GM19455 (cell line): Measurements from ENCODE around the gene MSI2.
"Not testable (repeated sequence)": the region's sequence is repeated elsewhere in the genome, so short reads cannot be mapped to it uniquely, and the experiment has no call there.

ENCODE experiments used
- ATAC-seq: cut with Tn5 transposase; IDR thresholded peaks from one replicate; pipeline ENCODE4 v1.9.1; 2021; ENCODE audit not compliant: unreplicated experiment

MSI2 gene

DNA sequence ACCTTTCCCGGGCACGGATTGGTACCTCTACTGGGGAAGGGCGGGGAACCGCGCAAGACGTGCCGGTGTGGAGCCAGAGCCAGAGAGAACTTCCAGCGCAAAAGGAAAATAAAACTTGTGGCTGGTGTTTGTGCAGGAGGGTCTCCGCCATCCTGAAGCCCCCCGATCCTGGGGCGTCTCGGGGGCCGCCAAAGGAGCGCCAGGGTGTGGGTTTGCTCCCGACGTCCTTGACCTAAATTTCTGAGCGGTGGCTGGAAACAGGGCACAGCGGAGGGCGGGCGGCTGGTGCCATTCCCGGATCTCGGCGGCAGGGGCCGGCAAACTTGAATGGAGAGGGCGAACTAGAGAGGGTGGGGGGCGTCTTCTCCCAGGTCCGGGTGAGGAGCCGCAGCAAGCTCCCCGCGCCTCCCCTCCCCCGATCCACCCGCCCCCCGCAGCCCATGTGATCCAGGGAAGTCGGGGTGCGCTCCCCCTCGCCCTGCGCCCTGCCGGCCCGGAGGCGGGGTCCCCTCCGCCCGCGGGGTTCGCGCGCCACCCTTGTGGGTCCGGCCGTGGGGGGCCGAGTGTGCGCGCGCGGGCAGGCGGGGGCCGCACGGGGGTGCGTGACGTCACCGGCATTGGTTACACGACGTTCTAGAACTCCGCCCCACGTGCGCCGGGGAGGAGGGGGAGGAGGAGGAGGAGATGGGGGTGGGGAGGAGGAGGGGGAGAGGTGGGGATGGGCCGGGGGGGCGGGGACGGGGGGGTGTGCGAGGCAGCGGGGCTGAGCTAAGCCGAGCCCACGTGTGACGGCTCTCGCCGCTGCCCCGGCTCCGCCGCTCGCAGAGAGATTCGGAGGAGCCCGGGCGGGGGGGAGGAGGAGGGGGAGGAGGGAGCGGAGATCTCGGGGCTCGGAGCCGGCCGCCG is at the start of gene MSI2:
TSS of gene MSI2 (plus strand) at position 748 of the 906 bp plus-strand sequence. CDS start 220 bp downstream, outside the sequence.
- ATAC-seq, result peak; percentile 66

DNA sequence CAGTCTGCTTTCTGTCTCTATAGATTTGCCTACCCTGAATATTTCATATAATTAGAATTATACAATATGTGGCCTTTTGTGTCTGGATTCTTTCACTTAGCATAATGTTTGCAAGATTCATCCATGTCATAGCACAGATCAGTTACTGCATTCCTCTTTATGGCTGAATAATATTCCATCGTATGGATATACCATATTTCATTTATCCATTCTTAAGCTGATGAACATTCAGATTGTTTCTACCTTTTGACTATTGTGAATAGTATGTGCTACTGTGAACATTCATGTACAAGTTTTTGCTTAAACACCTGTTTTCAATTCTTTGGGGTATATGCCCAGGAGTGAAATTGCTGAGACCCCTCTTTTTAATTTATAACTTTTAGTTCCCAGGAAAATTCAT is 49.4 kb upstream of the MSI2 start:
- ATAC-seq, result no peak

DNA sequence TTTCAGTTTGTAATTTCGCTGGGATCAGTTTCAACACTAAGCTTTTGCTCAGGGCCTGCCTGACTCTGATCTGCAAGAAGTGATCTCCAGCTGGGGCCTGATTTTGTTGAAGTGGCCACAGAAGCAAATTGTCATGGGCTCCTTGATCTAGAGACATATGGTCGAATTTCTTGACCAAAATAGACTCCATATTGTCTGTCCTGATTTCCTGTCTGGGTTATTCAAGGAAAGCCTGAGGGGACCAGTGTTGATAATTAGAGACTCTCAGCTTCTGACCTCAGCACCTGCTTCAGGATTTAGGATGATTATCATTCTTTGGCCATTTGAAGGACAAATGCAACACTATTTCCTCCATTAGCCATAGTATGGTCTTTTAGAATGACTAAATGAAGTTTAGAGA is 48.9 kb upstream of the MSI2 start:
- no peak for ATAC-seq

DNA sequence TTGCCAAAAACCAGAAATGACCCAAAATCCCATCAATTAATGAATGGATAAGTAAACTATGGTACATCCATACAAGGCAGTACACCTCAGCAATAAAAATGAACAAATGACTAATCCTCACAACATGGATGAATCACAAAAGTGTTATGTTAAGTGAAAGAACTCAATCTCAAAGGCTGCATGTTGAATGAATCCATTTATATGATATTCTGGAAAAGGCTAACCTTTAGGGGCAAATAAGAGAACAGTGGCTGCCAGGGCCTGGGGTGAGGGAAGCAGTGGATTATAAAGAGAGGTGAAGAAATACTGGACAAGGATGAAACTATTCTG is 46.1 kb upstream of the MSI2 start:
- ATAC-seq, result no peak

DNA sequence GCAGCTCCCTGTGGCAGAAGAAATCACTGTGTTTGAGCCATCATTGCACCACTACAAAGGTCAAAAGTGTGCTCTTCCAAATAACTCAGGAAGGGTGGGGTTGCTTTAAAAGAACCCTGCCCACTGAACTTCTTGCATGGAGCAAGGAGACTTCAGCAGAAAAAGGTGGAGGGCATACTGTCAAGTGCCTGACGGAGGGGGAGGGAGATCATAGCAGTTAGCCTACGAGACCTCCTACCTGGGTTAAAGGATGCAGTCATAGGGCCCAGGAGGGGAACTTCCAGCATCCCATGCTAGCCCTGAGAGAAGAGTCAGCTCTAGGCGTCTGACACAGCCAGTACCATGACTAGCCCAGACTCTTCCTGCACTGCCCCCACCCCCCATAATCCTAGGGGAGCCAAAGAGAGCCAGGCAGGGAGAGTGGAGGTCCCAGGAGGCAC is 45.3 kb upstream of the MSI2 start:
- no peak for ATAC-seq

DNA sequence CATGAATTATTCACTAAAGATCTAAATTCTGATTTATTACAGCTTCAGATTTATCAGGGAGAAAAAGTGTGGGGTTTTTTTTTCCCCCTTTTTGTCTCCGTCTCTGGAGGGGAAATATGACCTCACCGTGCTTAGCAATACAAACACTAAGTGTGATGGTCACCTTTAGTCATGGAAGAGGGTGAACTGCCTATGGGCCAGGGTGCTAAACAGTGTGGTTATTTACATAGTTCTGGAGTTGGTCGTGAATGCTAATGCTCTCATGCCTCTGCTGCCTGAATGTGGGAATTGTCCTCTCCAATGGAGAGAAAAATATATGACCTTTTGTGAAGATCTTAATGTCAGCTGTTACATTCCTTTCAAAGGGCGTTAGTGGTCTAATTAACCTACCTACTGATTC is 44.8 kb upstream of the MSI2 start:
- no peak for ATAC-seq

DNA sequence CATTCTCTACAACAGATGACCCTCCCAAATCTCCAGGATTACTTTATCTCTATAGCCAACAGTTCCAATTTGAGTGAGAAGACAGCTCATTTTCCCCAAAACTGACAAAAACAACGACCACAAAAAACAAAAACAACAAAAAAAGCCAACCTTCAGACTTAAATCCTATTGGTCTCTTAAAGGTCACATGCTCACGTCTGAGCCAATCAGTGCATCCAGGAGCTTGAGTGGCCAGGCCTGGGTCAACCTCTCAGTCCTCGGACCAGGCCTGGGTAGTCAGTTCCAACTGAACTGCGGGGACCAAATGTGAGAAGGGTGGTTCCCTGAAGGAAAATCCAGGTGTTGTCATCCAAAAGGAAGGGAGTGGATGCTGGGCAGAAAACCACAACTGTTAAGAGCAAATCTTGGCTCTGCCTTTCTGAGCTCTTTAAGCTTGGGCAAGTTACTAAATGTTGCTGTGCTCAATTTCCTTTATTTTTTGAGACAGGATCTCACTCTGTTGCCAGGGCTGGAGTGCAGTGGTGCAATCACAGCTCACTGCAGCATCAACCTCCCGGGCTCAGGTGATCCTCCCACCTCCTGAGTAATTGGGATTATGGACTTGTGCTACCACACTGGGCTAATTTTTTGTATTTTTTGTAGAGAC is 43.0 kb upstream of the MSI2 start:
- no peak for ATAC-seq

DNA sequence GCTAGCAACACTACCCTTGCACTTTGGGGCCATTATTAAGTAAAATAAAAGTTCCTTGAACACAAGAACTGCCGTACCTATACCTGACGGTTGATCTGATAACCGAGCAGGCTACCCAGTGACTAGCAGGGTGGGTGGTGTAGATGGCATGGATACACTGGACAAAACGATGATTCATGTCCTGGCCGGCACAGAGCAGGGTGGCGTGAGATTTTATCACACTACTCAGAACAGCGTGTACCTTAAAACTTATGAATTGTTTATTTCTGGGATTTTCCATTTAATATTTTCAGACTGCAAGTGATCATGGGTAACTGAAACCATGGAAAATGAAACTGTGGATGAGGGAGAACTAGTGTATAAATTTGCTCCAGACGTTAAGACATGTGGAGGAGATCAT is 41.0 kb upstream of the MSI2 start:
- ATAC-seq, result no peak

DNA sequence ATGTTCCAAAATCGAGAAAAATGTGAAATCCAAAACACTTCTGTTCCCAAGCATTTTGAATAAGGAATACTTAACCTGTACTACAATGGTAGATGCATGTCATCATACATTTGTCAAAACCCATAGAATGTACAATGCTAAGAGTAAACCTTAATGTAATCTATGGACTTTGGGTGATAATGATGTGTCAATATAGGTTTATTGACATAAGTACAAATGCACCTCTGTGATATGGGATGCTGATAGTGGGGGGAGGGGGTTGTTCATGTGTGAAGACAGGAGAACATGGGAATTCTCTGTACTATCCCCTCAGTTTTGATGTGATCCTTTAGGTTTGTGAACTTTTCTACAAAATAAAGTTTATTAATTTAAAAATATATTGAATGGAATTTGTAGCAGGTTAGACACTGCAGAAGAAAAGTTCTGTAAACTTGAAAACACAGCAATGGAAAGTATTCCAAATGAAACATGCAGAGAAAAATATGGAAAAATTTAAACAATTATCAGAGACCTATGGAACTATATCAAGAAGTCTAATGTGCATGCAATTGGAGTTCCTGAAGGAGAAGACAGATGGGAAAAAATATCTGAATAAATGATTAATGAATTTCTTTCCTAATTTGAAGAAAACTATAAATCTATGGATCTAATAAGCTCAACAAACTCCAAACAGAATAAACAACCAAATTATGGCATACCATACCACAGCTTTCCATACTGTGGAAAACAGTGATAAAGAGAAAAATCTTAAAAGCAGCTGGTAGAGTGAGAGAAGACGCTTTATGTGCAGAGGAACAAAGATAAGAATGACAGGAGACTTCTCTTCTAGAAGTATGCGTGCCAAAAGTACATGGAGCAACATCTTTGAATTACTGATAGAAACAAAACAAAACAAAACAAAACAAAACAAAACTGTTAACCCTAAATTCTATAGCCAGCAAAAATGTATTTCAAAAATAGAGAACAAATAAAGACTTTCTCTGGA is 34.7 kb upstream of the MSI2 start:
- no peak for ATAC-seq

DNA sequence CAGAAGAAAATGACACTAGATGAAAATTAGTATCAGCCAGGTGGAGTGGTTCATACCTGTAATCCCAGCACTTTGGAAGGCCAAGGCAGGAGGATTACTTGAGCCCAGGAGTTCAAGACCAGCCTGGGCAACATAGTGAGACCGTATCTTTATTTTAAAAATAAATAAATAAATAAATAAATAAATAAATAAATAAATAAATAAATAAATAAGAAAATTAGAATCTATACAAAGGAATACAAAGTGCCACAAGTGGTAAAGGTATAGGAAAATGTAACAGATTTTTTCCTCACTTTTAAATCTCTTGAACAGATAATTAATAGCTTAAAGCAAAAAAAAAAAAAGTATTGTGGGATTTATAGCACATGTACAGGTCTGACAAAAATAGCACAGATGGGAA is 33.9 kb upstream of the MSI2 start:
- ATAC-seq, result not testable (repeated sequence)

DNA sequence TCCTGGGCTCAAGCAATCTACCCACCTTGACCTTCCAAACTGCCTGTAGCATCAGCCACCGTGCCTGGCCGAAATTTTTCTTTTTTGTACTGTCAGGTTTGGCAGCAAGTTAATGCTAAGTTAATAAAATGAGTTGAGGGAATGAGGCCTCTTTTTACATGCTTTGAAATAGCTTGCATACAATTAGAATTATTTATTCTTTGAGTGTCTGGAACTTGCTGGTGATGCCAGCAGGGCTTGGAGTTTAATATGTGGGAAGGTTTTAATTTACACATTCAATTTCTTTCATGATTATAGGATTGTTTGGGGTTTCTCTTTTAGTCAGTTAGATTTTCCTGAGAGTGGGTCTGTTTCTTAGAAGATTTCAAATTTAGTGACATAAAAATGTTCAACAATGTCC is 31.2 kb upstream of the MSI2 start:
- ATAC-seq, result no peak

DNA sequence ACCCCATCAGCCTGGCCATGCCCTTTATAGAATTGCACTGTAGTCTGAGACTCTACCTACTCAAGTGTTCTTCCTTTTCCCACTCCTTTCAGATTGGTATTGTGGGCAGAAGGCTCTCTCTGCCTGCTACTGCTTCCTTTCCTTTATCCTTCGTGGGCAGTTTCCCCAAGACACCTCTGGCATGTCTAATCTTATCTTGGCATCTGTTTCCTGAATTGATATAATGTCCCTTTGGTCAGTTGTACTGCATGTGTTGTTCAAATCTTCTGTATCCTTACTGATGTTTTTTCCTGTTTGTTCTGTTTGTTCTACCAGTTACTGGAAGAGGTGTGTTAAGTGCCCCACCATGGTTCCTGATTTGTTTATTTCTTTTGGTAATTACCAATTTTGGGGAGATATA is 29.5 kb upstream of the MSI2 start:
- no peak for ATAC-seq

DNA sequence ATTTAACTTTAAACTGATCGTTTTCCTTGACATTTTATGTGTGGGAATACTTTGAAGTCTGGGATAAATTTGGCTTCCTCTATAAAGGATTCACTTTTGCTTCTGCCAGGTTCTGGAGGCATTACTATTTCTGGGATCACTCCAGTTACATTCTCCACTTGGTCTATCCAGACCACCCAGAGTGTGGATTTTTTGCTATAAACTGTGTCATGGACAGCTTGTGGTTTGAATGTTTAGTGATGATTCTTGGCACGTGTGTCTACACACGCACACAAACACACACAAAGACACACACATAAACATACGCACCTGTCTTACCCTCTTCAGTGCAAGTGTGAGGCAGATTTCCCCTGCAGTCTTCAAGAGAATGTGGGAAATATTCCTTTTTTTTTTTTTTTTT is 27.4 kb upstream of the MSI2 start:
- no peak for ATAC-seq

DNA sequence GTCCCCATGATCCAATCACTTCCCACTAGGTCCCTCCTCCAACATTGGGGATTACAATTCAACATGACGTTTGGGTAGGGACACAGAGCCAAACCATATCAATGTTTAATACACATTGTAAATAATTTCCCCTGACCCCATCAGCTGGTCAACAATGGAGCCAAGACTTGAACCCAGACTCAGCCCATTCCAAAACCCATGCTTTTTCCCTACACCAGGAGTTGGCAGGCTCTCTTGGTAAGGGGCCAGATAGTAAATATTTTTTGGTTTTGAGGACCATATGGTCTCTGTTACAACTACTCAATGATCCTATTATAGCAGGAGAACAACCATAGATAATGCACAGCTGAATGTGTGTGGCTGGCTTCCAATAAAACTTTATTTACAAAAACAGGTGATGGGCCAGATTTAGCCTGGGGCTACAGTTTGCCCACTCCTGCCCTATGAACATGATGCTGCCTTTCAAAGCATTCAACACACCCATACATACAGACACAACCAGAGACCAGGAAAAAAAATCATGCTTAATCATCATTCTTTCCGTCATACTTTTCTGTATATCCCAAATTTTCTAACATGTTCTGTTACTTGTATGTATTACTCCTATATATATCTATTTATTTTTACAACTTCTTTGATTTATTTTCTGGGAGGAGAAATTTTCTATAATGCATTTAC is 22.1 kb upstream of the MSI2 start:
- no peak for ATAC-seq

DNA sequence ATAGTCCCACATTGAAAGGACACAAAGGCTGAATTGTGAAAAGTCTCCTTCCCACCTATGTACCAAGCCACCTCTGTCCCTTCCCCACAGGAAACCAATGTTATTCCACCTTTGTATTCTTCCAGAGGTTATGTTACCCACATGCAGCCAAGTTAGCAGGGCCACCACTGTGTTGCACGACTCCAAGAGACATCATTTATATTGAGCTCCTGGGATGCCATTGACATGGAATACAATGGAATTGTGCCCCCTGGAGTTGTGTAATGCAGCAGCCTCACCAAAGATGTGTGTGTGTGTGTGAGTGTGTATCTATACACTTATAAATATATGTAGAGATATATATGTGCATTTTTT is 21.6 kb upstream of the MSI2 start:
- ATAC-seq, result no peak

DNA sequence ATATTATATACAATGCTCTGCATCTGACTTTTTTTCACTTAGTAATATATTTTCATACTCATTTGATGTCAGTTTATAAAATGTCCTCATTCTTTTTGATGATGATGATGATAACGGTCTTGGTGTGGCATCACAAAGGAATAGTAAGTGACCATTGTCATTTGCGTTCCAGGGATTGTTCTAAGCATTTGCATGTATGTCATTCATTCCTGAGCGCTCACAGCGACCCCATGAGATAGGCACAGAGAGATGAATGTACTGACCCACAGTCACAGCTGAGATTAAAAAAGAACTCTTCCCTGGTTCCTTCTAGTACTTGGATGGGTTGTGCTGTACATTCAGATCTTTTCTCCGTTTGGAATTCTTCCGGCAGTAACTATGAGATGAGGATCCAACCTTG is 21.2 kb upstream of the MSI2 start:
- no peak for ATAC-seq

DNA sequence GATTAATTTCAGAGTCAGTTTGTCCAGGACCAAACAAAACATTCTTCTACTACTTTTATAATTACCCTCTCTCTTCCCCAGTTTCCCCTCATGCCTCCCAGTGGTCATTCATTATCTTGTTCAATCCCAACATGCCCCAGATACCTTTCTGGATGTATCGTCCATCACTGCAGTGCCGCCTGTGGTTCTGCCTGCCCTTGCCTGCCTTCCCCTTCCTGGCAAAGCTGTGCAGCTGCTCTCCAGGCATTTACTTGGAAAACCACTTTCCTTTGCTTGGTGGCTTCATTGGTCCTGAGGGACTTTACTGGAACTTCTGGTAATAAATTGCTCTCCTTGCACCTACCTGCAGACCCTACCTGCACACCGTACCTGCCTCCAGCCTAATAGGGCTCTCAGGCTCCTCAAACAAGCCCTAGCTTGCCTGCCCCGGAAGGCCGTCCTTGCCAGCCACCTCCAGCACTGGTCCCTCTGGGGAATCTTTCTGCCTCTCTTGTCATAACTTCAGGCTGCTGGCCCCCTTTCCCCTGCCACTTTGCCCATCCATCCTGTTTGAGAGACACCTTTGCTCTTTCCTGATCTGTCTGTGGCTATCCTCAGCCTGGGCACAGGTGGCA is 19.5 kb upstream of the MSI2 start:
- ATAC-seq, result no peak

DNA sequence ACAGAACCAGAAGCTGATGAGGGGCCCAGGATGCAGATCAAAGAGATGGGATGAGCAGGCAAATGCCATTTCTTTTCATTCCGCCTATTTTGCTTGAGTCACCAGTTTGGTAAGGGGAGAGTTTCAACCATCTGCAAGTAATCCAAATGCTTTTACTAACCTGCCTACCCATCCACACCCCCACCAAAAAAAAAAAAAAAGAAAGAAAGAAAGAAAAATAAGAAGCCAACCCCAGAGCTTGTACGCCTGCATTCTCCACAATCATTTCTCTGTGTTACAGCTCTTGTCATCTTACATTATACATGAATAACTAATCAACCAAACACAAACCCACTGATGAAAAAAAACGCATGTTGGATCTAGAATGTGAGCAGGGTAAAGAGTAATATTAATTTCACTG is 15.7 kb upstream of the MSI2 start:
- no peak for ATAC-seq

DNA sequence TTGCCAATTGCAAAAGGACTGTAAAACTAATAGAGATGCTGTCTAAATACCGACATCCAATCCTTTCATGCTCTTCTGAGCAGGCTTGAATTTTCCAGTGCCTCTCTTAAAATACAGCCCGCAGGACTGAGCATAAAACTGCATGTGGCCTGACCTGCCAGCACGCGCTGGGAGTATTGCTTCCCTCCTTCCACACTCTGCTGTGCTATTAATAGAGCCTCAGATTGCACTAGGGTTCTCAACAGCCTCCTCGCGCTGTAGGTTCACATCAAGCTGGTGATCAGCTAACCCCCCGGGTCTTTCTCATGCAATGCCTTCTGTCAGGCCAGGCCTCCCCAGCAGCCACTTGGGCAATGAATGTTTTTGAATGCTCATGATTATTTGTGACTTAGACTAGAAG is 14.2 kb upstream of the MSI2 start:
- no peak for ATAC-seq

DNA sequence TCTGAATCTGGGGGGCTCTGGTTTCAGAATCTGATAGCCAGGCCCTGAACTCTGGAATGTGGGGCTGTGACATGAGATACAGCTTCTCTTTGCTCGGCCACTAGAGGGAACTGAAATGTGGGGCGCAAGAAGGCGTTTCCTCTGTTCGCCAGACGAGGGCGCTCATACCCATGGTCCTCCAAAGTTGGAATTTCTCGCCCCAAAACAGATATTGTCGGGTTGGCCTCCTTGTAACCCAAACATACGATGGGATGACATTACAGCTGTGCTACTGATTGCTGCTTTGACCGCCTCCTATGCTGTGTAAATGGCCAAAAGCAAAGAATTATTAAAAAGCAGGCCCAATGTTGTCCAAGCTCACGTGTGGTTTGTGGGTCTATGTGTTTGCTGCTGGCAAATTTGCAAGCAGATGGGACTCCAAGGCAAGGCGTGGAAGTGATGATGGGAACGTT is 13.1 kb upstream of the MSI2 start:
- ATAC-seq, result no peak
